HG02840 (cell line): ENCODE data around the gene GOLGA6L6.
"Not testable (repeated sequence)": the region's sequence is repeated elsewhere in the genome, so short reads cannot be mapped to it uniquely, and the experiment has no call there.

ENCODE experiments used
- ATAC-seq: cut with Tn5 transposase; IDR thresholded peaks from one replicate; pipeline ENCODE4 v1.9.1; 2021; ENCODE audit warnings: mild to moderate bottlenecking, moderate library complexity, moderate number of reproducible peaks; ENCODE audit not compliant: unreplicated experiment, low FRiP score

Gene GOLGA6L6, protein sequence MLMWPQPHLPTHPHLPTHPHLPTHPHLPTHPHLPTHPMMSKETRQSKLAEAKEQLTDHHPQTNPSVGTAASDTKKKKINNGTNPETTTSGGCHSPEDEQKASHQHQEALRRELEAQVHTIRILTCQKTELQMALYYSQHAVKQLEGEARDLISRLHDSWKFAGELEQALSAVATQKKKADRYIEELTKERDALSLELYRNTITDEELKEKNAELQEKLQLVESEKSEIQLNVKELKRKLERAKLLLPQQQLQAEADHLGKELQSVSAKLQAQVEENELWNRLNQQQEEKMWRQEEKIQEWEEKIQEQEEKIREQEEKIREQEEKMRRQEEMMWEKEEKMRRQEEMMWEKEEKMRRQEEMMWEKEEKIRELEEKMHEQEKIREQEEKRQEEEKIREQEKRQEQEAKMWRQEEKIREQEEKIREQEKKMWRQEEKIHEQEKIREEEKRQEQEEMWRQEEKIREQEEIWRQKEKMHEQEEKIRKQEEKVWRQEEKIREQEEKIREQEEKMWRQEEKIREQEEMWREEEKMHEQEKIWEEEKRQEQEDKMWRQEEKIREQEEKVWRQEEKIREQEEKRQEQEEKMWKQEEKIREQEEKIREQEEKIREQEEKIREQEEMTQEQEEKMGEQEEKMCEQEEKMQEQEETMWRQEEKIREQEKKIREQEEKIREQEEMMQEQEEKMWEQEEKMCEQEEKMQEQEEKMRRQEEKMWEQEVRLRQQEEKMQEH

DNA sequence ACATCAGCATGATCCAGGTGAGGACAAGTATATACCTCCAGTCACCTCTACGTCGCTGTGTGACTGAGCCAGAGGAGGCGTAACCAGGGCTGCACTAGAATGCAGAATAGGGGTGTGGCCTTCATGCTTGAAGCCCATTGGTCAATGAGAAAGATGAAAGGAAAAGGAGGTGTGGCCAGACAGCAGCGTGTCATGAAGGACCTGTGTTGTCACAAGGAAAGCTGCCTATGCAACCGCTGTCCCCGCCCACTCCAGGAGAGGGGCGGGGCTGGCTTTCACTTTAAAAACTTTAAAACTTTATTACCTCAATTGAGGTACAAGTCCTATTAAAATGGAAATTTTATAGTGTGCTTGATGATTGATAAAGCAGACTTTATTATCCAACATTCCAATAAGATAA lies at the start of gene GOLGA6L6:
Gene GOLGA6L6, minus strand, starts transcription at position 101 of the 400 bp plus-strand sequence. Its CDS starts 91 bp downstream, at position 10.
- not testable (repeated sequence) for ATAC-seq

DNA sequence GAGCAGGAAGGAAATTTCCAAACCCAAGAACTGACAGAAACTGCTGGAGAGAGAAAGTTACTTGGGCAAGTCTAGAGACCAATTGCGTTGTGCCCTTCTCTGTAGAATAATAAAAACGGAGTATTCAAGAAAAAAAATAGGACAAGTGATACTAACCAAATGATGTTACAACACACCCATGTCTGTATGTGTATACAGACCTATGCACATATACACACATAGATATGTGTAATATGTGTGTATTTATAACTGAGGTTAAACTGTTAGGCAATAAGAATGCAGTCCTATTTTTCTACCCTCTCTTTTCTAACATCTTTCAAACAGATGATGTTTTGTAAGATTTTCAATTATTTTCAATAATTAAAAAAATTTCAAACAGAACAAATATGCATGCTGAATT lies 48.5 kb upstream of the GOLGA6L6 start:
- not testable (repeated sequence) for ATAC-seq

DNA sequence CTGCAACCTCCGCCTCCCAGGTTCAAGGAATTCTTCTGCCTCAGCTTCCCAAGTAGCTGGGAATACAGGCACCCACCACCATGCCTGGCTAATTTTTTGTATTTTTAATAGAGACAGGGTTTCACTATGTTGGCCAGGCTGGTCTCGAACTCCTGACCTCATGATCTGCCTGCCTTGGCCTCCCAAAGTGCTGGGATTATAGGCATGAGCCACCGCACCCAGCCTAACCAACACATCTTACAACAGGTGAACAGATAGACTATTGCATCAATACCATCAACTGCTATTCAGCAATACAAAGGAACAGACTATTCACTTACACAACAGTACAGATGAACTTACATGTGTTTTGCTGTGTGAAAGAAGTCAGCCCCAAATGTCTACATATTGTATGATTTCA lies 45.2 kb upstream of the GOLGA6L6 start:
- not testable (repeated sequence) for ATAC-seq

DNA sequence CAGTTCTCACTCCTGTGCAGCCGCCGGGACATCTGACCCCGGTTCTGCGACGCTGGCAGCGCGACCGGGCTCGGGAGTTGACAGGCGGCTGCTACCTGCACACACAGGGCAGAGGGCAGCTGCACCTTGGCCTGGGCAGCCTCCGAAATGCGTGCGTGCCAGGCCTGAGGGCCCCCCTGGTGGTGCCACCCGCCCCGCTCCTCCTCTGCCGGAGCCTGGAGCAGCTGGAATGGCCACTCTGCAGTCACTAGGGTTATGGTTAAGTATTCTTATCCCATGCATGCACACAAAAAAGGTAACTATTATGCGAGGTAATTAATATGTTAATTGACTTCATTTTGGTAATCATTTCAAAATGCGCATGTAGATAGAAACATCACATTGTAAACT lies 41.1 kb upstream of the GOLGA6L6 start:
- ATAC-seq, result not testable (repeated sequence)

DNA sequence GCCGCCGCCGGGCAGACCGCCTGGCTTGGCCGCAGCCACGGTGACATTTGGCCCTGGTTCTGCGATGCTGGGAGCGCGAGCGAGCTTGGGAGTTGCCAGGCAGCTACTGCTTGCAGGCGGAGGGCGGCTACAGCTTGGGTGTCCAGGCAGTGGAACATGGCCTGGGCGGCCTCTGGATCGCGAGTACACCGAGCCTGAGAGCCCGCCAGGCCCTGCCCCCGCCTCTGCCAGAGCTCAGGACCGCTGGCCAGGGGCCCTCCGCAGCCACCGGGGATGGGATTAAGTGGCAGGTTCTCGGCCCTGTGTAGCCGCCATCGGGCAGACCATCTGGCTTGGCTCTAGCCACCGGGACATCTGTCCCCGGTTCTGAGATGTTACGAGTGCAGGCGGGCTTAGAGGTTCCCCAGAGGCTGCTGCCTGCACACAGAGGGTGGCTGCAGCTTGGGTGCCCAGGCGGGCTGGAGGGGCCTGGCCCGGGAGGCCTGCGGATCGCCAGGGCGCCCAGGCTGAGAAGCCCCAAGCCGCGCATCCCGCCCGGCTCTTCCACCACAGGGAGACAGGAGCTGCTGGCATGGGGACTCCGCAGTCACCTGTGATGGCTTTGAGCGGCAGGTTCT lies 40.6 kb upstream of the GOLGA6L6 start:
- ATAC-seq, result not testable (repeated sequence)

DNA sequence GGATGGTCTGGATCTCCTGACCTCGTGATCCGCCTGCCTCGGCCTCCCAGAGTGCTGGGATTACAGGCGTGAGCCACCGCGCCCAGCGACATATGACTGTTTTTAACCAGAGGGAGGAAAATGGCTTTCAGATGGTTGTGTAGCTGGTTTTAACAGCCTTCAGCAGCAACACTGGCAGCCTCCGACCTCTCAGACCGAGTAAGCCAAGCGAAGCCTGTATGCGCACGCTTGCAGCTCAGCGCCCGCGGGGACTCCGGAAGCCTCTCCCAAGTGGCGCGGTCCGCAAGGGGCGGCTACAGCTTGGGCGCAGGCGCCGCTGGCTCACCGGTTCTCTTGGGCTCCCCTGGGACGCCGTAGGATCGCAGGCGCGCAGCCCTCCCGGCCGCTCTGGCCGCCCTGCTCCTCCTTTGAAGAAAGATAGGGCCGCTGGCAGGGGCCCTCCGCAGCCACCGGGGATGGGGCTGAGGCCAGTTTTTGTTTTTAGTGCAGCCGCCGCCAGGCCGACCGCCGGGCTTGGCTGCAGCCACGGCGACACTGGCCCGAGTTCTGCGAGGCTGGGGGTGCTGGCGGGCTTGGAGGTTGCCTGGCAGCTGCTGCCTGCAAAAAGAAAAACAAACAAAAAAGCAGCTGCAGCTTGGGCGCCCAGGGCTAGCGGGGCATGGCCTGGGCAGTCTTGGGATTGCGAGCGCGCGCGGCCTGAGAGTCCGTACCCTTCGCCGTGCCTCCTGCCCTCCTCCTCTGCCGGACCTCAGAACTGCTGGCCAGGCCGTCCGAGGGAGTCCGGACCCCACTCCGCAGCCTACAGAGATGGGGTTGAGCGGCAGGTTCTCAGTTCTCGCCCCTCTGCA lies 39.9 kb upstream of the GOLGA6L6 start:
- not testable (repeated sequence) for ATAC-seq

DNA sequence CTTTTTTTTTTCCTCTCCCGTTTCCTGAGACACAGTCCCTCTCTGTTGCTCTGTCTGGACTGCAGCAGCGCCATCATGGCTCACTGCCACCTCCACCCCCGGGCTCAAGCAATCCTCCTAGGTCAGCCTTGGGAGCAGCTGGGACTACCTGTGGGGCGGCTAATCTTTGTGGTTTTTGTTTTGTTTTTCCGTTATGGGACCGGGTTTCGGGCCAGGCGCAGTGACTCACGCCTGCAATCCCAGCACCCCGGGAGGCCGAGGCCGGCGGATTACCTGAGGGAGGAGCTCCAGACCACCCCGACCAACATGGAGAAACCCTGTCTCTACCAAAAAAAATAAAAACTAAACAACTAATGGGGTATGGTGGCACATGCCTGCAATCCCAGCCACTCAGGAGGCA lies 38.1 kb upstream of the GOLGA6L6 start:
- ATAC-seq, result not testable (repeated sequence)

DNA sequence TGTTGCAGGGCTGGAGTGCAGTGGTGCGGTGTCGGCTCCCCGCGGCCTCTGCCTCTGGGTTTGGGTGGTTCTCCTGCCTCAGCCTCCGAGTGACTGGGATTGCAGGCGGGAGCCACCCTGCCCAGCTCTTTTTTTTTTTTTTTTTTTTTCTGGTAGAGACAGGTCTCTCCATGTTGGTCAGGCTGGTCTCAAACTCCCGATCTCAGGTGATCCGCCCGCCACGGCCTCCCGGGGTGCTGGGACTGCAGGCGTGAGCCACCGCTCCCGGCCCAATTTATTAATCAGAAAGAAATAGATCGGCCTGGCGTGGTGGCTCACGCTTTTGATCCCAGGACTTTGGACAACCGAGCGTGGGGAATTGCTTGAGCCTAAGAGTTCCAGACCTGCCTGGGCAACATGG lies 9.7 kb upstream of the GOLGA6L6 start:
- not testable (repeated sequence) for ATAC-seq

DNA sequence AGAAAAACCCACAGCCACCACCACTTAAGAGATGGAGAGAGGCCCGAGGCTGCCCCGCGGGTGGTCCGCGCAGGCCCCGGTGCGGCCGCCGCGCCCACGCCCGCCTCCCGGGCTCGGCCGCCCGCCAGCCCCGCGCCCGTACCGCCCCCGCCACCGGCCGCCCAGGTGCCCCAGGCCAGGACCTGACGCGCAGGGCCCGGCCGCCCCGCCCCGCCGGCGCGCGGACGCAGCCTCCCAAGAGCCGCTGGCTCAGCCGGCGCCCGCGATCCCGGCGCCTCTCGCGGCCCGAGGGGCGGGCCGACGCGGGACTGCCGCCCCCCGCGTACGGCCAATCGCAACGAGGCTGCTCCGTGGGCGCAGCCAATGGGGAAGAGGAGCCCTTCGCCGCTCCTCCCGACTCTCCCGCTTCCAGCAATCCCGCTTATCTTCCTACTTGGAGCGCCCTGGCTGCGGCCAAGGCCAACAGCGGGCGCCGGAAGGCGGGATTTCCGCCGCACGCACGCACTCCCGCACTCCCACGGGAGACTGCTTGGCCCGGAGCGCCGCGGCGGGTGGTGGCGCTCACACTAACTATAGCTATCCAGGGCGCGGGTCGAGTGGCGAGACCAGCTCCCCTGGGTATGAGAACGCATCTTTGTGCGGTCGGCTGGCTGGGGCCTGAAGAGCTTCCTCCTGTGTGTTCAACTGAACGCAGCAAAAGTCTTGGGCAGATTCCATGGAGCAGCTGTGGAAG lies 35.5 kb downstream of the GOLGA6L6 start:
- peak; percentile 65 for ATAC-seq

DNA sequence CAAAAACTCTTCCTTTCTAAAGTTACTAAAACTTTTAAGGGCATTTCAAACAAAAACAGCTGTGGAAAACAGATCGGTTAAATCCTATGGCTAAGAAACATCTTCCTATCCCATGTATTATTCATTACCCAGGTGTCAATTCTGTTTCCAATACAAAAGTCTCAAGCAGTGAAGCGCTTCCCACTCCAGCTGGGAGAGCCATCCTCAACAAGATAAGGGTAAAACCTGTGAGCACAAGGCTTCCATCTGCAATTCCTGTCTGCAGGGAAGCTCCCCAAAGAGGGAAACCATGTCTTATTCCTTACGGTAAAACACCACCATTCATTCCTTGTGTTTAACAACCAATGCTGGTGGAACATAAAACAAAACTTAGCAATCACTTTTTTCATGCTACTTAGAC lies 38.8 kb downstream of the GOLGA6L6 start:
- not testable (repeated sequence) for ATAC-seq

DNA sequence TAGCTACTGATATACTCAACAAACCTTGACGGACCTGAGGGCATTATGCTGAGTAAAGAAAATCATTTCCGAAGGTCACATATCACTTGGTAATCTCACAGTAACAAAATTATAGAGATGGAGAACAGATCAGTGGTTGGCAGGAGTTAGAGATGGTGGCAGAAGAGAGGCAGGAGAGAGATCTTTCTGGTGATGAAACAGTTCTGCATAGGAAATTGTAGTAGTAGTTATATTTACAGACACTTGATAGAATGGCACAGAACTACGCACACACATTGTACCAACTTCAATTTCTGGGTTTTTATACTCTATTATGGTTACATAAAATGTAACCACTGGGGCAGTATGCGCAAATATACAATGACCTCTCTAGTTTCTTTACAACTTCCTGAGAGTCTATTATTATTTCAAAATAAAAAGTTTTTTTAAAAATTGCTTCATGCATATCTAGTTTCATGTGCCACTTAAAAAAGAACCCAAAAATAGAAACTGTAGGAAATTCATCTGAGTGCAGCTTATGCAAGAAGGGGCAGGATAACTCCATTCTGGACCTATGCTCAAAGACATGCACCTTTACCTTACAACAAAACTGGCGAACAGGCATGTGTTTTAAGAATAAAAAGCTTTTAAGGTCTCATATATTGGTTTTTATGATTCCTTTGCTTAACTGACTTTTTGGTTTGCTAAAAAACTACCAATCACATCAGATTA lies 39.9 kb downstream of the GOLGA6L6 start:
- ATAC-seq, result not testable (repeated sequence)

DNA sequence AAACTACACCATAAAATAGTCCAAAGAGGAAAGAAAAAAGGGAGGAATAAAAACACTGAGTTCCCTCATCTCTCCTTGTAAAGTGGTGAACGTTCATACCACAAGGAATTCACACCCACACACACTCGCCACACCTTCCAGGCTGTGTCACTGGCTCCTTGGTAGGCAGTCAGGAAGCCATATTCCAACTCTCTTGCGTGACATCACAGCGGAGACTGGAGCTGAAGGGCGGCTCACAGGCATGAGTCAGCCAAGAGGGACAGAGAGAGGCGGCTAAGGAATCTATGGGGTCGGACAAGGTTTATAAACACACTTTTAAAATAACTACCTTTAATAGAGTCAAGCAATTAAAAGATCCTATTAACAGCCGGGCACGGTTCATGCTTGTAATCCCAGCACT lies 43.8 kb downstream of the GOLGA6L6 start:
- ATAC-seq, result not testable (repeated sequence)

DNA sequence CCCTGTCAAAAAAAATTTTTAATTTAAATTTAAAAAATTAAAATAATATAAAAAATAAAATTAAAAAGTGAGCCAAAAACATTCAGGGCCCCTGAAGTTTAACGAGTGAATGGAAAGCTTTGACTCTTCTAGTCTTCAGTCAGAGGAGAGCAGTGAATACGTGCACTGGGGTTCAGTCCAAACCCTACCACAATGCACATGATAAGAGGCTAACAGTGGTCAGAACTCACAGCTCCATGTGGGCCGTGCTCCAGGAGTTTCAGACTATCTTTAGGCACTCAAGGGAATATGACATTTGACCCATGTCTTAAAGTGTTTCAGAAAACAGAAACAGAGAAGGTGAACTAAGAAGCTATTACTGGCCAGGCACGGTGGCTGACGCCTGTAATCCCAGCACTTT lies 48.6 kb downstream of the GOLGA6L6 start:
- ATAC-seq, result not testable (repeated sequence)

DNA sequence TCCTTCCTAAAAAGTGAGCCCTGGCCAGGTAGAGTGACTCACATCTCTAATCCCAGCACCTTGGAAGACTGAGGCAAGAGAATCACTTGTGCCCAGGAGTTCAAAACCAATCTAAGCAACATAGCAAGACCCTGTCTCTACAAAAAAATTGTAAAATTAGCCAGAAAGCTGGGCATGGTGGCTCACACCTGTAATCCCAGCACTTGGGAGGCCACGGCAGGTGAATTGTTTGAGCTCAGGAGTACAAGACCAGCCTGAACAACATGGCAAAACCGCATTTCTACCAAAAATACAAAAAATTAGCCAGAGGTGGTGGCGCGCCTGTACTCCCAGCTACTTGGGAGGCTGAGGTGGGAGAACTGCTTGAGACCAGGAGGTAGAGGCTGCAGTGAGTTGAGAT lies 49.0 kb downstream of the GOLGA6L6 start:
- ATAC-seq, result not testable (repeated sequence)

DNA sequence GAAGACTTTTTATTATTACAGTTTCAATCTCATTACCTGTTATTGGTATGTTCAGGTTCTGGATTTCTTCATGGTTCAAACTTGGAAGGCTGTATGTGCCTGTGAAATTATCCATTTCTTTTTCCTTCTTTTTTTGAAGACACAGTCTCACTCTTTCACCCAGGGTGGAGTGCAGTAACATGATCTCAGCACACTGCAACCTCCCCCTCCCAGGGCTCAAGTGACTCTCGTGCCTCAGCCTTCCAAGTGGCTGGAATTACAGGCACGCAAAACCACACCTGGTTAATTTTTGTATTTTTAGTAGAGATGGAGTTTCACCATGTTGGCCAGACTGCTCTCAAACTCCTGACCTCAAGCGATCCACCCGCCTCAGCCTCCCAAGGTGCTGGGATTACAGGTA lies 52.3 kb downstream of the GOLGA6L6 start:
- not testable (repeated sequence) for ATAC-seq
